Activated CD4-positive, CD25-positive, alpha-beta regulatory T cell treated with anti-CD3 and anti-CD28 coated beads, Interleukin-2, amount 50 U/mL, for 16 hours (primary cell): ENCODE measurements around the gene TPX2.
"Not testable (repeated sequence)": the region's sequence is repeated elsewhere in the genome, so short reads cannot be mapped to it uniquely, and the experiment has no call there.

Experiments
- DNase-seq: peaks from one replicate; pipeline ENCODE4 v3.0.0-alpha.2; 2020; ENCODE audit warnings: low read depth, low spot score

The TPX2 gene

GRCh38 chr20:31719644-31720485 is 19.2 kb upstream of the TPX2 start:
- DNase-seq: no peak

GRCh38 chr20:31720486-31721407 is 18.3 kb upstream of the TPX2 start:
- no peak for DNase-seq

GRCh38 chr20:31721408-31722256 is 17.5 kb upstream of the TPX2 start:
- no peak for DNase-seq

GRCh38 chr20:31722257-31723068 is 16.6 kb upstream of the TPX2 start, which contains the start of gene BCL2L1:
BCL2L1 (minus strand) TSS chr20:31722868; CDS start chr20:31722218, 650 bp downstream.
- peak; percentile 55 for DNase-seq

GRCh38 chr20:31723069-31723318 is 16.1 kb upstream of the TPX2 start:
- no peak for DNase-seq

GRCh38 chr20:31723319-31724078 is 15.6 kb upstream of the TPX2 start:
- DNase-seq: peak; percentile 97

GRCh38 chr20:31731321-31731717 is 7.8 kb upstream of the TPX2 start:
- DNase-seq: no peak

GRCh38 chr20:31739550-31739977 is 474 bp downstream of the TPX2 start:
- no peak for DNase-seq

GRCh38 chr20:31740208-31740607 is 1.1 kb downstream of the TPX2 start:
- no peak for DNase-seq

GRCh38 chr20:31740656-31741323 is 1.7 kb downstream of the TPX2 start:
- DNase-seq: no peak

GRCh38 chr20:31746068-31746878 is 7.2 kb downstream of the TPX2 start:
- no peak for DNase-seq

GRCh38 chr20:31747028-31747427 is 7.9 kb downstream of the TPX2 start:
- not testable (repeated sequence) for DNase-seq

- DNase-seq: no peak
Observed at GRCh38 chr20:31747640-31748039, 8.6 kb downstream of the TPX2 start.

- DNase-seq: no peak
Observed at GRCh38 chr20:31749223-31749622, 10.1 kb downstream of the TPX2 start.

GRCh38 chr20:31751126-31751525 is 12.0 kb downstream of the TPX2 start:
- no peak for DNase-seq

- no peak for DNase-seq
Observed at GRCh38 chr20:31757254-31757653, 18.2 kb downstream of the TPX2 start.

GRCh38 chr20:31758521-31758920 is 19.4 kb downstream of the TPX2 start:
- no peak for DNase-seq

- DNase-seq: no peak
Observed at GRCh38 chr20:31758991-31759390, 19.9 kb downstream of the TPX2 start.
